HG02970 (cell line): Measurements from ENCODE around the gene MITF.
"Not testable (repeated sequence)": the region's sequence is repeated elsewhere in the genome, so short reads cannot be mapped to it uniquely, and the experiment has no call there.

ENCODE experiments used
- ATAC-seq: cut with Tn5 transposase; IDR thresholded peaks from one replicate; pipeline ENCODE4 v1.9.1; 2021; ENCODE audit warnings: mild to moderate bottlenecking, moderate library complexity, moderate number of reproducible peaks; ENCODE audit not compliant: unreplicated experiment, low FRiP score

The MITF gene

GRCh38 chr3:69785769-69786320 lies 46.6 kb downstream of the MITF start:
- ATAC-seq = no peak

- ATAC-seq = no peak
These were observed 47.6 kb downstream of the MITF start for GRCh38 chr3:69786854-69787253.

GRCh38 chr3:69787436-69788168 lies 48.3 kb downstream of the MITF start:
- ATAC-seq = no peak

- ATAC-seq = no peak
These were observed 51.8 kb downstream of the MITF start for GRCh38 chr3:69791106-69791505.

GRCh38 chr3:69791919-69792399 lies 52.7 kb downstream of the MITF start:
- ATAC-seq = no peak

GRCh38 chr3:69796126-69796525 lies 56.9 kb downstream of the MITF start:
- not testable (repeated sequence) for ATAC-seq

DNA sequence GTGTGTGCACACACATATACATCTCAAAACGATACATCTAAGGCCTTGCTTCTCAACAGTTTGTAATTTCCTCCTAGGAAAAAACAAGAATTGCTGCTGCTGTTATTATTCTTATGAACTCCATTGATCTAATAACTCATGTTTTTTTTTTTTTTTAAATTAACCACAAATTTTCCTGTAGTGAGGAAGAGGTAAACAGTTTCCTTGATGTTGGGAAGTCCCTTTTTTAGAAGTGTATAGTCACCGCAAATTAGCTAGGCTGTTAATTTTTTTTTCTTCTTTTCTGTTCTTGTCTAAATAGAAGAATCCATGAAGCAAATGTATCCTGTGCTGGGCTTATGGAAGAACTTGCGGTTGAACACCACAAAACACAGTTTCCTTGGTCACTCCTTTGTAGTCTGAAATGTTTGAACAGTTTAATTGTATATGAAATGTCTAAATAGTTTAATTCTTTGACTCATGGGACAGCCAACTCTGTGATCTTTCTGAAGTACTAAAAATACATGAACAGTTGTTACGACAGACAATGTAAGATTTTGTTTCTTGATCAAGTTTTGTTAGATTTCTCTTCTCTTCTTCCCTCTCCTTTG lies 64.5 kb downstream of the MITF start:
- no peak for ATAC-seq

- no peak for ATAC-seq
These were observed 66.2 kb downstream of the MITF start for GRCh38 chr3:69805491-69805890.

- ATAC-seq = no peak
These were observed 67.6 kb downstream of the MITF start for GRCh38 chr3:69806735-69807438.

DNA sequence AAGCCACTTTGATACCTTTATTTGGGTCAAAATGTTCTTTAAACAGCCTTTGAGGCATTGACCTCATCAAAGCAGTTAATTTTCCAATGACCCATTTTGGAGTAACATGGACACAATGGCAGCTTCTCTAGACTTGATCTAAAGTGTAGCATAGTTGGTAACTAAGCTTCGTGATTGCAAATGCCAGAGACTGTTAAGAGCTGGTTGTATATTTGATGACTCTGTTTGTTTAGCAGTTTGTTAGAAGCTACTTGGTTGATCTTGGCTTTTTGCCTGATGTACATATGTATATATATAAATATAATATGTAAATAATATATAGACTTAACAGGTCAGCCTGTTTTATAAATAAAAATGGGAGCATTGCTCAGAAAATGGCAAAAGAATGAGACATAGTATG lies 68.4 kb downstream of the MITF start:
- ATAC-seq = no peak

GRCh38 chr3:69809076-69809835 lies 70.0 kb downstream of the MITF start:
- no peak for ATAC-seq

GRCh38 chr3:69811452-69812401 lies 72.5 kb downstream of the MITF start:
- no peak for ATAC-seq

DNA sequence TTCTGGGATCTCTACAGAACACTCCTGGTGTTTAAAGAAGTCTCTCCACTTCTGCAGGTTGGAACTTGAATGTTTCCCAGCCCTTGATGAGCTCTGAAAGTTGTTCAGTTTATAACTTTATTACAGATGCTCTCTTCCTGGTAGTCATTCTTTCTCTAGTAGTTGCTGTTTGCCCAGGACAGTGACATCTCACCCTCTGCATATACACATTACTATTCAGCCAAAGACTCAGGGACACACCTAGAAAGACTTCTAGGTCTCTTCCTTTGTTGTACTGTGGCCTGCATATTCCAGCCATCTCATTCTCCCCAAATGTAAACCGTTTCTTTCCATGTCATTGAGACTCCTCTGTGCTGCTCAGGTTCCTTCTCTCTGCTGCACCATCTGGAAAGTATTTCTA lies 76.7 kb downstream of the MITF start:
- ATAC-seq = no peak

GRCh38 chr3:69817988-69818387 lies 78.7 kb downstream of the MITF start:
- ATAC-seq = no peak

DNA sequence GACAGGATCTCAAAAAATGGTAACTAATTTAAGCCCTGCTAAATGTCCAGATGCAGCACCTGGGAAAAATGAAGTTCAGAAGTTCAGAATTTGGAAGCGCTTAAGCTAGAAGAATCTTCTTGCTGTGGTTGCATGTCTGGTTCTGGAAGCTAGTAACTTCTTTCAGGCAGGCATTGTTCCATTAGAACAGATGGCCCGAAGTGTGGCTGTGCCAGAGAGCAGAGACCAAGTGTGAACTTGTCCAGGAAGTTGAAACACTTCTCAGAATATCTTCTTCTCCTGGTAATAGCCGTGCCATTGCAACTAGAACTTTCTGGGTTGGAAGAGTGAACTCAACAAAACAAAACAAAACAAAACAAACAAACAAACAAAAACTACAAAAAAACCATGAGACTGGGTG lies 80.0 kb downstream of the MITF start:
- ATAC-seq = no peak

DNA sequence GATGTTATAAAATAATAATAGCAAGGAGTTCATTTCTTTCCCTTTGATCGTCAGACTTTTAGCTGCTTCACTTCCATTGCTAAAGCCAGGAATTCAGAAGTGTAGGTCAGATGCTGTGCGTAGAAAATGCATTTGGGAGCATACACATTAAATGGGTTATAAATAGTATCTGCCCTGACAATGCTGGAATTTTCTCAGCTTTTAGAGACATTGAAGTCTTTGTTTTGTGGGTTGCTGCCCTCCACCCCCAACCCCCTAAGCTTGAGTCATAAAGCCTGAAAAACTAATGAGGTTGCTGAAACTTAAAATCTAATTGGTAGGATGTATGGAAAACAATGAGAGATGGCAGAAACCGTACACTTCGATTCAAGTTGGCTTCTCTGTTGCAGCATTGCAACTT lies 81.9 kb downstream of the MITF start:
- no peak for ATAC-seq

- ATAC-seq = no peak
These were observed 84.5 kb downstream of the MITF start for GRCh38 chr3:69823743-69824142.

GRCh38 chr3:69825446-69825845 lies 86.2 kb downstream of the MITF start:
- no peak for ATAC-seq

- no peak for ATAC-seq
These were observed 87.9 kb downstream of the MITF start for GRCh38 chr3:69827127-69827526.
